ENCODE measurements around the gene LRRC17.

DNA sequence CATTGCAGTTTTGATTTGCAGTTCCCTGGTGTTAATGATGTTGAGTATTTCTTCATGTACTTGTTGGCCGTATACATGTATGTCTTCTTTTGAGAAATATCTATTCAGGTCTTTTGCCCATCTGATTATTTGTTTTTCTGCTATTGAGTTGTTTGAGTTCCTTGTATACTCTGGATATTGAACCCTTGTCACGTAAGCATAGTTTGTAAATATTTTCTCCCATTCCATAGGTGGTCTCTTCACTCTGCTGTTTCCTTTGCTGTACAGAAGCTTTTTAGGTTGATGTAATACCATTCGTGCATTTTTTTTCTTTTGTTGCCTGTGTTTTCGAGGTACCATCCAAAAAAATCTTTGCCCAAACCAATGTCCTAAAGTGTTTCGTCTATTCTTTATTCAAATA, 43.6 kb upstream of the LRRC17 start:
- TF ChIP-seq, protein P1, sequence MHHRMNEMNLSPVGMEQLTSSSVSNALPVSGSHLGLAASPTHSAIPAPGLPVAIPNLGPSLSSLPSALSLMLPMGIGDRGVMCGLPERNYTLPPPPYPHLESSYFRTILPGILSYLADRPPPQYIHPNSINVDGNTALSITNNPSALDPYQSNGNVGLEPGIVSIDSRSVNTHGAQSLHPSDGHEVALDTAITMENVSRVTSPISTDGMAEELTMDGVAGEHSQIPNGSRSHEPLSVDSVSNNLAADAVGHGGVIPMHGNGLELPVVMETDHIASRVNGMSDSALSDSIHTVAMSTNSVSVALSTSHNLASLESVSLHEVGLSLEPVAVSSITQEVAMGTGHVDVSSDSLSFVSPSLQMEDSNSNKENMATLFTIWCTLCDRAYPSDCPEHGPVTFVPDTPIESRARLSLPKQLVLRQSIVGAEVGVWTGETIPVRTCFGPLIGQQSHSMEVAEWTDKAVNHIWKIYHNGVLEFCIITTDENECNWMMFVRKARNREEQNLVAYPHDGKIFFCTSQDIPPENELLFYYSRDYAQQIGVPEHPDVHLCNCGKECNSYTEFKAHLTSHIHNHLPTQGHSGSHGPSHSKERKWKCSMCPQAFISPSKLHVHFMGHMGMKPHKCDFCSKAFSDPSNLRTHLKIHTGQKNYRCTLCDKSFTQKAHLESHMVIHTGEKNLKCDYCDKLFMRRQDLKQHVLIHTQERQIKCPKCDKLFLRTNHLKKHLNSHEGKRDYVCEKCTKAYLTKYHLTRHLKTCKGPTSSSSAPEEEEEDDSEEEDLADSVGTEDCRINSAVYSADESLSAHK (tag by site-specific recombination; IDR thresholded peaks at IDR 0.05), result no peak
- TF ChIP-seq, protein P2, sequence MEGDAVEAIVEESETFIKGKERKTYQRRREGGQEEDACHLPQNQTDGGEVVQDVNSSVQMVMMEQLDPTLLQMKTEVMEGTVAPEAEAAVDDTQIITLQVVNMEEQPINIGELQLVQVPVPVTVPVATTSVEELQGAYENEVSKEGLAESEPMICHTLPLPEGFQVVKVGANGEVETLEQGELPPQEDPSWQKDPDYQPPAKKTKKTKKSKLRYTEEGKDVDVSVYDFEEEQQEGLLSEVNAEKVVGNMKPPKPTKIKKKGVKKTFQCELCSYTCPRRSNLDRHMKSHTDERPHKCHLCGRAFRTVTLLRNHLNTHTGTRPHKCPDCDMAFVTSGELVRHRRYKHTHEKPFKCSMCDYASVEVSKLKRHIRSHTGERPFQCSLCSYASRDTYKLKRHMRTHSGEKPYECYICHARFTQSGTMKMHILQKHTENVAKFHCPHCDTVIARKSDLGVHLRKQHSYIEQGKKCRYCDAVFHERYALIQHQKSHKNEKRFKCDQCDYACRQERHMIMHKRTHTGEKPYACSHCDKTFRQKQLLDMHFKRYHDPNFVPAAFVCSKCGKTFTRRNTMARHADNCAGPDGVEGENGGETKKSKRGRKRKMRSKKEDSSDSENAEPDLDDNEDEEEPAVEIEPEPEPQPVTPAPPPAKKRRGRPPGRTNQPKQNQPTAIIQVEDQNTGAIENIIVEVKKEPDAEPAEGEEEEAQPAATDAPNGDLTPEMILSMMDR (tag by site-specific recombination; IDR thresholded peaks at IDR 0.05), result no peak
- TF ChIP-seq, protein P3, sequence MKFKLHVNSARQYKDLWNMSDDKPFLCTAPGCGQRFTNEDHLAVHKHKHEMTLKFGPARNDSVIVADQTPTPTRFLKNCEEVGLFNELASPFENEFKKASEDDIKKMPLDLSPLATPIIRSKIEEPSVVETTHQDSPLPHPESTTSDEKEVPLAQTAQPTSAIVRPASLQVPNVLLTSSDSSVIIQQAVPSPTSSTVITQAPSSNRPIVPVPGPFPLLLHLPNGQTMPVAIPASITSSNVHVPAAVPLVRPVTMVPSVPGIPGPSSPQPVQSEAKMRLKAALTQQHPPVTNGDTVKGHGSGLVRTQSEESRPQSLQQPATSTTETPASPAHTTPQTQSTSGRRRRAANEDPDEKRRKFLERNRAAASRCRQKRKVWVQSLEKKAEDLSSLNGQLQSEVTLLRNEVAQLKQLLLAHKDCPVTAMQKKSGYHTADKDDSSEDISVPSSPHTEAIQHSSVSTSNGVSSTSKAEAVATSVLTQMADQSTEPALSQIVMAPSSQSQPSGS (tag by site-specific recombination; IDR thresholded peaks at IDR 0.05; ENCODE audit: low read depth), result no peak
- TF ChIP-seq ZNF544 (tag by site-specific recombination; IDR thresholded peaks at IDR 0.05), result no peak
- no peak for TF ChIP-seq ZNF560 (tag by site-specific recombination; IDR thresholded peaks at IDR 0.05; ENCODE audit: borderline replicate concordance)

Data from HEK293 (cell line).